GM12865 (cell line): ENCODE measurements around the gene GCNT2.
A peak's percentile ranks its signal among the peaks of the same experiment; 100 is the strongest.

ENCODE experiments used
- DNase-seq: peaks from one replicate; pipeline ENCODE4 v3.0.0; 2010; ENCODE audit warnings: low read depth
- H3K4me3 ChIP-seq: 2 replicates; pipeline ENCODE4 v1.5.1; 2011; ENCODE audit warnings: mild to moderate bottlenecking, low read depth, low read length, control low read depth
- TF ChIP-seq, protein P1 (sequence below): IDR thresholded peaks from 2 replicates; pipeline ENCODE4 v1.5.1; 2011; ENCODE audit warnings: low read length, control low read depth, low read depth, inconsistent platforms; ENCODE audit not compliant: insufficient read depth; ENCODE audit errors: missing control alignments

Gene GCNT2

DNA sequence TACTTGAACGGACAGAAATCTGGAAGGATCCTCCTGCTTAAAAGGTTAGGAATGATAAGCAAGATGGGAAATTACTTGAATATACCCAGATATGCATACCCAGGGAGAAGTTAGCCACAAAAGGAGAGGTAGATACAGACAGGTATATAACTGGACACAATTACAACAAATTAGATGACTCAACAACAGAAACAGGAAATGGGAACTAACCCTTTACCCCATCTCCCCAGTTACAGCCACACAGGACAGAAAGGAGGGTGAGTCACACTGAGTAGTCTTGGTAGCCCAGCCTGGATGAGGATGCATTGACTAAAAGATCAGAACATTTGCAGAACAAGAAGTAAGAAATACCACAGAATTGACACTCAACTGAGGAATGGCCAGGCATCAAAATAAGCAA is 112.1 kb downstream of the GCNT2 start:
- DNase-seq, result peak; percentile 57
- TF ChIP-seq, protein P1, sequence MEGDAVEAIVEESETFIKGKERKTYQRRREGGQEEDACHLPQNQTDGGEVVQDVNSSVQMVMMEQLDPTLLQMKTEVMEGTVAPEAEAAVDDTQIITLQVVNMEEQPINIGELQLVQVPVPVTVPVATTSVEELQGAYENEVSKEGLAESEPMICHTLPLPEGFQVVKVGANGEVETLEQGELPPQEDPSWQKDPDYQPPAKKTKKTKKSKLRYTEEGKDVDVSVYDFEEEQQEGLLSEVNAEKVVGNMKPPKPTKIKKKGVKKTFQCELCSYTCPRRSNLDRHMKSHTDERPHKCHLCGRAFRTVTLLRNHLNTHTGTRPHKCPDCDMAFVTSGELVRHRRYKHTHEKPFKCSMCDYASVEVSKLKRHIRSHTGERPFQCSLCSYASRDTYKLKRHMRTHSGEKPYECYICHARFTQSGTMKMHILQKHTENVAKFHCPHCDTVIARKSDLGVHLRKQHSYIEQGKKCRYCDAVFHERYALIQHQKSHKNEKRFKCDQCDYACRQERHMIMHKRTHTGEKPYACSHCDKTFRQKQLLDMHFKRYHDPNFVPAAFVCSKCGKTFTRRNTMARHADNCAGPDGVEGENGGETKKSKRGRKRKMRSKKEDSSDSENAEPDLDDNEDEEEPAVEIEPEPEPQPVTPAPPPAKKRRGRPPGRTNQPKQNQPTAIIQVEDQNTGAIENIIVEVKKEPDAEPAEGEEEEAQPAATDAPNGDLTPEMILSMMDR, result no peak
- no peak overlapping the region for H3K4me3 ChIP-seq

DNA sequence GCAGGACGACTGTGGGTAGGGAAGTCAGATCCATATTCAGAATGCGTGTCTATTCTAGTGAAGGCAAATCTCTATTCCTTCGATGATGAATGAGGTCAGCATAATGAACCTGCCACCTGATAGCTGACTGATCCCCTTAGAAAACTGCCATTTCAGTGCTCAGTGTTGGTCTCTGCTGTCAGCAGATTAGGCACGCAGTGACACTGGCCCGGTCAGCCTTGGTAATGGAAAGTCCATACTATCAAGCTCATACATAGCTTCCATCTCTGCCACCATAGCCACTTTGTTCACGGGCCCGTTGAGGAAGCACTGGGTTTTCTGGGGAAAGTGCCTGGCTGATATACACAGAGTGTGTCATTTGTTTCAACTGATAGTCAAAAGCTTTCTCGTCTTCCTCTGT is 119.3 kb downstream of the GCNT2 start:
- no peak for DNase-seq
- TF ChIP-seq, protein P1, result no peak
- no peak overlapping the region for H3K4me3 ChIP-seq

DNA sequence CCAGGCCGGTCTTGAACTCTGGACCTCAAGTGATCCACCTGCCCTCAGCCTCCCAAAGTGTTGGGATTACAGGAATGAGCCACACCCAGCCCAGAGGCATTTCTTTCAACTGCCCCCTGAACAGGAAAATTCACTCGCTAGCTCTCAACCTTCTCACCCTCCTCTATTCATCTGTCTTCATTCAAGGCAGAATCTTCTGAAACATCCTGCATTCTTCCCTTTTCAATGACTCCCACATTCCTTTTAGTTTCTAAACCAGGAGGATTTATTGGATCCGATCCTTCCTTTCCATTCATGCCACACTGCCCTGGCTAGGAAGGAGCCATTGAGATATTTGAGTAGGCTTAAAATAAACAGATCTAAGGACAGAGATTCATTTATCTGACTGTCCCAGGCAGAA is 120.4 kb downstream of the GCNT2 start:
- no peak for DNase-seq
- H3K4me3 ChIP-seq, result no peak overlapping the region
- TF ChIP-seq, protein P1, result no peak

DNA sequence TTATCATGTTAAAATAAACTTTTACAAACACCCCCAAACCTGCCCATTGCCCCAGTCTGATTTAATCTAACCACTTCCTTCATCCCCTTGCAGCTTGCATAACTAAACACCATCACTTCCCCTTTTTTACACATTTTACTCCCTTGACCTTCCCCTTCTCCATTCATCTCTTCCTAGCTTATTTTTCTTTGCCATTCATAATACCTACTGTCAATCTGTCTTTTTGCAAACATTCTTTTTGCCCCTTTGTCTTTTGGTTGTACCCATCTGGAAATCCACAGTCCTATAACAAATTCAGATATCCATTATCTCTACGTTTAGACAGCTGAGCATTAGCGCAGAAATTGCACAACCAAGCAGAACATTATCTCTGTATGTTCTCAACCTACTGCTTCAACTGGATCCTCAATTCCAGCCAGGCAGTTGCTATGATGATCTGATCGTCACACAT is 122.1 kb downstream of the GCNT2 start:
- TF ChIP-seq, protein P1, result no peak
- peak; percentile 7 for DNase-seq
- no peak overlapping the region for H3K4me3 ChIP-seq

DNA sequence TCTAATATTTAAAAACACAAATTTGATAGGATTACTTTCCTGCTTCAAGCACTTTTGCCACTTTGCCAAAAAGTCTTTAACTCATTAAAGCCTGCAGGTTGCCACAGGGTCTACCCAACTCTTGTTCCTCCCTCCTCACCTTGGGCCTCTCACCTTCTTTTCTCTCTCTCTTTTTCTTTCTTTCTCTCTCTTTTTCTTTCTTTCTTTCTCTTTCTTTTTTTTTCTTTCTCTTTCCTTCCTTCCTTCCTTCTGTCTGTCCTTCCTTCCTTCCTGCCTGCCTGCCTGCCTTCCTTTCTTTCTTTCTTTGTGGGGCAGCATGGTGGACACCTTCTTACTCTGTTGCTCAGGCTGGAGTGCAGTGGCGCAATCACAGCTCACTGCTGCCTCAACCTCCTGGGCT is 123.1 kb downstream of the GCNT2 start:
- TF ChIP-seq, protein P1, result no peak
- DNase-seq, result no peak
- H3K4me3 ChIP-seq, result no peak overlapping the region

DNA sequence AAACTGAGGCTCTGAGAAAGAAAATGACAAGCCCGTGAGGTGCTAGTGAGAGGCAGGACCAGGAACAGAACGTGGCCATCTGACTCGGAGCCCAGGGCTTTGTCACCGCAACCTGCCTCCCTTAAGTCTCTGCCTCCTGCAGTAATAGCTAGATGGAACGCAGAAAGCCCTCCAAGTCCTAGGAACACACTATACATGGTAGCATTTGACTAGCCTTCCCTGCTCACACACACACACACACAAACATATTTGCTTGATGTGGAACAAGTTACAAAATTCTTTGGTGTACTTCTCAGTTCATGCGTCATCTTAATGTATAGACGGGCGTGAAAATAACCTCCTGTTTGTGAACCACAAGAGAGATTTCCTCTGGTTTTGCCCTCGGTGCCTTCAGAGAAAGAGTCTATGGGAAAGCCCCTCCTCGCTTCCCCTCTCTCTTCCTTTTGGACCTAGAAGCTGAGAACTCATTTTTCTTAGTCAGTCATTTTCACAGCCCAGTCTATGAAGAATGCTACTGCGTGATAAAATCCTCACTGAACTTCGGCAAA is 134.4 kb downstream of the GCNT2 start:
- DNase-seq, result peak; percentile 40
- H3K4me3 ChIP-seq, result no peak overlapping the region
- TF ChIP-seq, protein P1, result no peak
